Hepatocyte (in vitro differentiated cells): ENCODE measurements around the gene PHF20. TPM values are rescaled to one million over a fixed set of nuclear protein-coding genes. Genes with fewer than 3 reads are reported as not detected.

Experiments
- DNase-seq: peaks from one replicate; pipeline ENCODE4 v3.0.0-alpha.2; 2016; ENCODE audit warnings: low spot score
- H2AFZ ChIP-seq: fragments of 200-600 bp; sonication (generic); 2 replicates; pipeline ENCODE4 v1.6.0; 2016; ENCODE audit warnings: antibody characterized with exemption, mild to moderate bottlenecking
- H3K27ac ChIP-seq: fragments of 200-600 bp; sonication (generic); 2 replicates; pipeline ENCODE4 v1.5.1; 2016; ENCODE audit warnings: mild to moderate bottlenecking
- H3K27me3 ChIP-seq: fragments of 200-600 bp; sonication (generic); 2 replicates; pipeline ENCODE4 v1.6.1; 2016
- H3K36me3 ChIP-seq: fragments of 200-600 bp; sonication (generic); replicated peaks from 2 replicates; pipeline ENCODE4 v1.5.1; 2016; ENCODE audit warnings: low read depth; ENCODE audit not compliant: insufficient read depth
- H3K4me1 ChIP-seq: fragments of 200-600 bp; sonication (generic); 2 replicates; pipeline ENCODE4 v1.5.1; 2016; ENCODE audit warnings: mild to moderate bottlenecking, moderate library complexity; ENCODE audit not compliant: insufficient read depth
- H3K4me2 ChIP-seq: fragments of 200-600 bp; sonication (generic); 2 replicates; pipeline ENCODE4 v1.6.0; 2016
- H3K4me3 ChIP-seq: fragments of 200-600 bp; sonication (generic); 2 replicates; pipeline ENCODE4 v1.5.1; 2016; ENCODE audit warnings: mild to moderate bottlenecking
- H3K79me2 ChIP-seq: fragments of 200-600 bp; sonication (generic); 2 replicates; pipeline ENCODE4 v1.6.0; 2017; ENCODE audit warnings: mild to moderate bottlenecking
- H3K9me2 ChIP-seq: fragments of 200-600 bp; sonication (generic); replicated peaks from 2 replicates; pipeline ENCODE4 v1.6.0; 2017; ENCODE audit warnings: mild to moderate bottlenecking; ENCODE audit not compliant: insufficient read depth
- H3K9me3 ChIP-seq: fragments of 200-600 bp; sonication (generic); 2 replicates; pipeline ENCODE4 v1.5.1; 2016; ENCODE audit warnings: low read depth, mild to moderate bottlenecking
- H4K20me1 ChIP-seq: fragments of 200-600 bp; sonication (generic); 2 replicates; pipeline ENCODE4 v1.6.0; 2016; ENCODE audit warnings: mild to moderate bottlenecking; ENCODE audit not compliant: insufficient read depth, poor library complexity, severe bottlenecking
- CTCF ChIP-seq: fragments of 200-600 bp; sonication (generic); IDR thresholded peaks from 2 replicates; pipeline ENCODE4 v1.5.1; 2016; ENCODE audit warnings: antibody characterized with exemption, mild to moderate bottlenecking; ENCODE audit not compliant: poor library complexity
- EZH2 ChIP-seq: fragments of 200-600 bp; sonication (generic); IDR thresholded peaks from 2 replicates; pipeline ENCODE4 v1.6.1; 2016; ENCODE audit warnings: antibody characterized with exemption, mild to moderate bottlenecking, borderline replicate concordance
- EZH2phosphoT487 ChIP-seq: fragments of 200-600 bp; sonication (generic); IDR thresholded peaks from one replicate; pipeline ENCODE4 v1.6.1; 2018; ENCODE audit warnings: antibody characterized with exemption, mild to moderate bottlenecking, low read depth, moderate library complexity; ENCODE audit not compliant: unreplicated experiment, severe bottlenecking
- WGBS: methylation state at CpG from one replicate; pipeline ENCODE4 v1.1.6; 2016; ENCODE audit warnings: low lambda C conversion rate; ENCODE audit errors: missing lambda C conversion rate; 5-methylcytosine and 5-hydroxymethylcytosine counted together
- polyA plus RNA-seq: library from polyadenylated mRNA; unstranded; fragments of >200 nt; fragmentation: Nextera tagmentation; extraction: Ambion mirVana; gene quantifications from 2 replicates; pipeline ENCODE4 v1.2.1, GENCODE V29; 2016
- total RNA-seq: library from RNA; depleted of rRNA; stranded (reverse); fragments of >200 nt; gene quantifications from 2 replicates; pipeline ENCODE4 v1.2.3, GENCODE V29; 2014

The PHF20 gene
- total and polyA plus RNA-seq, 2 experiments from 2014 or later, result 24.0 to 24.2 TPM

- no peaks in the 10 kb centered on the region for H3K9me2 ChIP-seq
- no peak for DNase-seq
- no peaks in the 10 kb centered on the region for H3K9me3 ChIP-seq
- no peak overlapping the region for H3K27ac ChIP-seq
- no peaks in the 10 kb centered on the region for H3K4me1 ChIP-seq
- no peaks in the 10 kb centered on the region for H3K27me3 ChIP-seq
- no peak overlapping the region for H3K4me2 ChIP-seq
- H4K20me1 ChIP-seq, result no peaks in the 10 kb centered on the region
- H3K36me3 ChIP-seq, result no peaks in the 10 kb centered on the region
- 71% methylated on average over 6 of the region's 6 CpGs for WGBS
- H3K79me2 ChIP-seq, result peaks cover 11% of the 10 kb centered on the region
- H2AFZ ChIP-seq, result no peak overlapping the region
- H3K4me3 ChIP-seq, result no peak overlapping the region
- no peak for TF ChIP-seq EZH2
- no peak for TF ChIP-seq CTCF
- no peak for TF ChIP-seq EZH2phosphoT487
Observed at GRCh38 chr20:35837577-35838195, 65.9 kb downstream of the PHF20 start.

- WGBS, result 83% methylated on average over 4 of the region's 4 CpGs
- no peaks in the 10 kb centered on the region for H3K9me3 ChIP-seq
- no peaks in the 10 kb centered on the region for H3K4me1 ChIP-seq
- no peak for TF ChIP-seq EZH2phosphoT487
- TF ChIP-seq EZH2, result no peak
- TF ChIP-seq CTCF, result no peak
- no peak overlapping the region for H2AFZ ChIP-seq
- no peak overlapping the region for H3K27ac ChIP-seq
- H3K79me2 ChIP-seq, result peaks cover 11% of the 10 kb centered on the region
- no peaks in the 10 kb centered on the region for H3K9me2 ChIP-seq
- DNase-seq, result no peak
- no peaks in the 10 kb centered on the region for H4K20me1 ChIP-seq
- H3K4me3 ChIP-seq, result no peak overlapping the region
- H3K36me3 ChIP-seq, result no peaks in the 10 kb centered on the region
- no peak overlapping the region for H3K4me2 ChIP-seq
- no peaks in the 10 kb centered on the region for H3K27me3 ChIP-seq
Observed at GRCh38 chr20:35838205-35838604, 66.4 kb downstream of the PHF20 start.

GRCh38 chr20:35839904-35840303 lies 68.1 kb downstream of the PHF20 start:
- 96% methylated on average over 1 of the region's 1 CpG for WGBS
- Histone ChIP-seq H3K27me3 (no peaks in the 10 kb centered on the region), H3K4me1 (no peaks in the 10 kb centered on the region), H3K9me2 (no peaks in the 10 kb centered on the region), H3K4me2 (no peak overlapping the region), H3K9me3 (no peaks in the 10 kb centered on the region), H3K36me3 (peaks cover 4% of the 10 kb centered on the region), H3K4me3 (no peak overlapping the region), H4K20me1 (no peaks in the 10 kb centered on the region), H2AFZ (no peak overlapping the region), H3K79me2 (peaks cover 11% of the 10 kb centered on the region), H3K27ac (no peak overlapping the region)
- no peak for TF ChIP-seq CTCF
- TF ChIP-seq EZH2, result no peak
- no peak for TF ChIP-seq EZH2phosphoT487
- DNase-seq, result no peak

- Histone ChIP-seq H3K4me1 (no peaks in the 10 kb centered on the region), H3K4me2 (no peak overlapping the region), H3K4me3 (no peak overlapping the region), H2AFZ (no peak overlapping the region), H3K27ac (no peak overlapping the region), H3K79me2 (peaks cover 11% of the 10 kb centered on the region), H3K36me3 (peaks cover 4% of the 10 kb centered on the region), H3K9me2 (no peaks in the 10 kb centered on the region), H3K9me3 (no peaks in the 10 kb centered on the region), H4K20me1 (no peaks in the 10 kb centered on the region), H3K27me3 (no peaks in the 10 kb centered on the region)
- WGBS, result 71% methylated on average over 2 of the region's 2 CpGs
- no peak for DNase-seq
- TF ChIP-seq CTCF (no peak), EZH2phosphoT487 (no peak), EZH2 (no peak)
Observed at GRCh38 chr20:35840421-35840820, 68.6 kb downstream of the PHF20 start.
